Gastrocnemius medialis (tissue), 4 donors: ENCODE data around the gene GALNT2. TPM values are rescaled to one million over a fixed set of nuclear protein-coding genes. Genes with fewer than 3 reads are reported as not detected.

Source experiments
- ATAC-seq, 2 donors: fragments of 150-250 bp; one replicate each; pipeline ENCODE4 v1.9.1; 2016
- DNase-seq, 2 donors: peaks; one replicate each; pipeline ENCODE4 v3.0.0-alpha.2; 2019
- H3K27ac ChIP-seq, 4 donors: fragments of 200-600 bp; sonication (generic); 1 replicate in 1 of 4; 2 replicates in 3 of 4; pipeline ENCODE4 v1.5.1; 2016 to 2018; ENCODE audit warnings: mild to moderate bottlenecking in 2 of 4, moderate library complexity in 1 of 4
- H3K27me3 ChIP-seq, 3 donors: fragments of 200-600 bp; sonication (generic) in 2 of 3; 1 replicate in 1 of 3; 2 replicates in 2 of 3; pipeline versions ENCODE4 v1.5.1 to v1.6.0; 2016 to 2019; ENCODE audit warnings: mild to moderate bottlenecking in 1 of 3, moderate library complexity in 1 of 3
- H3K36me3 ChIP-seq, 2 donors: fragments of 200-600 bp; sonication (generic) in 1 of 2; one replicate each; pipeline ENCODE4 v1.5.1; 2017 to 2018
- H3K4me1 ChIP-seq, 2 donors: fragments of 200-600 bp; sonication (generic) in 1 of 2; one replicate each; pipeline ENCODE4 v1.5.1; 2016 to 2017; ENCODE audit warnings: mild to moderate bottlenecking in 2 of 2
- H3K4me3 ChIP-seq, 4 donors: fragments of 200-600 bp; sonication (generic) in 3 of 4; 1 replicate in 1 of 4; 2 replicates in 3 of 4; pipeline ENCODE4 v1.5.1; 2016 to 2019; ENCODE audit warnings: mild to moderate bottlenecking in 2 of 4
- H3K9me3 ChIP-seq, 3 donors: fragments of 200-600 bp; sonication (generic) in 2 of 3; 1 replicate in 1 of 3; 2 replicates in 2 of 3; pipeline ENCODE4 v1.5.1; 2016 to 2019
- POLR2A ChIP-seq, 2 donors: fragments of 450-650 bp; IDR thresholded peaks; one replicate each; pipeline ENCODE4 v1.6.1; 2017; ENCODE audit warnings: antibody characterized with exemption in 2 of 2, mild to moderate bottlenecking in 2 of 2, moderate library complexity in 2 of 2
- in situ Hi-C, 4 donors: fragments of 200-750 bp; cut with MboI; loops; one replicate each; pipeline versions ENCODE4 v1.15.0 to v1.8.0; 2017; ENCODE audit warnings: low sequenced_read_pairs in 4 of 4
- intact Hi-C: fragments of 100-400 bp; cut with DNase I; formaldehyde crosslinking; loops from one replicate; pipeline ENCODE4 v1.15.1; 2023; ENCODE audit warnings: low total_unique reads
- total RNA-seq, 4 donors: library from RNA; depleted of rRNA; stranded (reverse); fragments of >200 nt; gene quantifications; one replicate each; pipeline versions ENCODE4 v1.1.0 to v1.2.3, GENCODE V29; 2016
- TF ChIP-seq, protein P1 (sequence below), 5 experiments: fragments of 450-650 bp in 3 of 5; fragments of 200-600 bp in 2 of 5; sonication (generic) in 2 of 5; IDR thresholded peaks in 4 of 5; conservative IDR thresholded peaks in 1 of 5; 1 replicate in 4 of 5; 2 replicates in 1 of 5; pipeline ENCODE4 v1.5.1; 2016 to 2019; ENCODE audit warnings: antibody characterized with exemption in 5 of 5, mild to moderate bottlenecking in 3 of 5, moderate library complexity in 3 of 5

The GALNT2 gene
- total RNA-seq, 4 donors from 2014 or later = 73.7 to 106 (median 78.3) TPM

DNA sequence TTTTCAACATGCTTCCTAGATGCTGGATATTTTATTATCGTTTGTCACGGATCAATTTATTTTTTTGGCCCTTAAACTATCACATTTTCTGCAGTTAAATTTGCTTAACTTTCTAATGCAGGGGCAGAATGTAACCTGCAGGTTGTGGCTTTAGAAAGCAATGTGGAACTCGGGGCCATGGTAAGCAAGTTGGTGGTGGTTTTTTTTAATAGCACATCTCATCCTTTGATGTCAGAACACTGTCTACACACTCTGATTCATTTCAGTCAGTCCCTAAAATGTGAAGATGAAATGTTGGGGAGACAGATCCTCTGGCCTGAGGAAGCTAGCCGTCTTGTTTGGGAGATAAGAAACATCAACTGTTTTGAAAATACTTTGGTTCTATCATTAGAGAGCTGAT lies 89.5 kb downstream of the GALNT2 start:
- H3K27ac ChIP-seq = peak overlapping the region; percentile 80 to 91 (median 82)
- intact Hi-C loops = loop anchor here (5.0 kb wide), 1 partner anchor 61 kb away; no protein-coding TSS in a partner anchor

DNA sequence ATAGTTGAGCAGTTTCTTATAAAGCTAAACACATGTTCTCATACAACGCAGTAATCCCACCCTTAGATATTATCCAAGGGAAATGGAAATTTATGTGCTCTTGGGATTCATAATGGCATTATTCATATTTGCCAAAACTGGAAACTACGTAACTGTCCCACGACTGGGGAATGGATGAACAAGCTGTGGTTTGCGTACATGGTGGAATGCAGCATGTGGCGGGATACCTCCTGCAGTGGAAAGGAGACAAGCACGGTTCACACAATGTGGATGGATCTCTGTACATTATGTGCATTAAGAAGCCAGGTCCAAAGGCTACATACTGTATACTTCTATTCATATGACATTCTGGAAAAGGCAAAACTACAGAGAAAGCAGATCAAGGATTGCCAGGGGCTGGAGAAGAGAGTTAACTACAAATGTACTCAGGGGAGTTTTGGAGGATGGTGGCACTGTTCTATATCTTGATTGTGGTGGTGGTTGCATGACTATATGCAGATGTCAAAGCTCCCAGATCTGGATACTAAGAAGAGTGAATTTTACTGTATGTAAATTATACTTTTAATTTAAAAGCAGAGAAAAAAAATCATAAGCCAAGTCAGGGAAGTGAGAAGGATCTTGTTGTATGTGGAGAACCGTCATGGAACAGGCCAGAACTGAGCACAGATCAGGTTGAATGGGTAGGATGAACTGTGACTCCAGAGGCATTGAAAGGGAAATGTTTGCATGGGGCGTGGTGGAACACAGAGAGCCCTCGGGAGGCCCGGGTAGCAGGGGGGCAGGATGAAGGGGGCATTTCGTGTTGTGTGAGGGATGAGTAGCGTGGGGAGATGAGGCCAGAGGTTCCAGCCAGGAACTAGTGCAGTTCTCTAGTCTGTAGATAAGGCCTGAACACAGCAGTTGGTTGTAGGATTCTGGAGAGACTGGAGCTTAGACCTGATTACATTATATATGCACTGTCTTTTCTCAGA lies 90.7 kb downstream of the GALNT2 start:
- Histone ChIP-seq H3K9me3 (no peaks in the 10 kb centered on the region), H3K27me3 (no peaks in the 10 kb centered on the region), H3K27ac (peak overlapping the region; percentile 81 to 91 (median 82)), H3K4me1 (peaks cover 81 to 98% of the 10 kb centered on the region in 2 donors), H3K4me3 (no peak overlapping the region), H3K36me3 (no peaks in the 10 kb centered on the region)
- TF ChIP-seq, protein P1, sequence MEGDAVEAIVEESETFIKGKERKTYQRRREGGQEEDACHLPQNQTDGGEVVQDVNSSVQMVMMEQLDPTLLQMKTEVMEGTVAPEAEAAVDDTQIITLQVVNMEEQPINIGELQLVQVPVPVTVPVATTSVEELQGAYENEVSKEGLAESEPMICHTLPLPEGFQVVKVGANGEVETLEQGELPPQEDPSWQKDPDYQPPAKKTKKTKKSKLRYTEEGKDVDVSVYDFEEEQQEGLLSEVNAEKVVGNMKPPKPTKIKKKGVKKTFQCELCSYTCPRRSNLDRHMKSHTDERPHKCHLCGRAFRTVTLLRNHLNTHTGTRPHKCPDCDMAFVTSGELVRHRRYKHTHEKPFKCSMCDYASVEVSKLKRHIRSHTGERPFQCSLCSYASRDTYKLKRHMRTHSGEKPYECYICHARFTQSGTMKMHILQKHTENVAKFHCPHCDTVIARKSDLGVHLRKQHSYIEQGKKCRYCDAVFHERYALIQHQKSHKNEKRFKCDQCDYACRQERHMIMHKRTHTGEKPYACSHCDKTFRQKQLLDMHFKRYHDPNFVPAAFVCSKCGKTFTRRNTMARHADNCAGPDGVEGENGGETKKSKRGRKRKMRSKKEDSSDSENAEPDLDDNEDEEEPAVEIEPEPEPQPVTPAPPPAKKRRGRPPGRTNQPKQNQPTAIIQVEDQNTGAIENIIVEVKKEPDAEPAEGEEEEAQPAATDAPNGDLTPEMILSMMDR (IDR thresholded peaks at IDR 0.05 in 4 of 5, conservative IDR thresholded peaks at IDR 0.05 in 1 of 5) = no peak
- no peak for TF ChIP-seq POLR2A (IDR thresholded peaks at IDR 0.05)
- ATAC-seq (peak in 1 of 2 donors; percentile 13), DNase-seq (no peak)
- intact Hi-C loops = loop anchor here (2.0 to 5.0 kb wide), 2 partner anchors 60 to 85 kb away; no protein-coding TSS in a partner anchor
- in situ Hi-C loops = no loop called here

More for the DNA sequence above, 89.5 kb downstream of the GALNT2 start:
- TF ChIP-seq, protein P1 (IDR thresholded peaks at IDR 0.05 in 4 of 5, conservative IDR thresholded peaks at IDR 0.05 in 1 of 5) = no peak
- no peak for TF ChIP-seq POLR2A (IDR thresholded peaks at IDR 0.05)
- Histone ChIP-seq H3K36me3 (no peaks in the 10 kb centered on the region), H3K4me1 (peaks cover 74 to 90% of the 10 kb centered on the region in 2 donors), H3K27me3 (no peaks in the 10 kb centered on the region), H3K4me3 (no peak overlapping the region), H3K9me3 (no peaks in the 10 kb centered on the region)
- no peak for DNase-seq
- ATAC-seq = no peak
- in situ Hi-C loops = no loop called here

DNA sequence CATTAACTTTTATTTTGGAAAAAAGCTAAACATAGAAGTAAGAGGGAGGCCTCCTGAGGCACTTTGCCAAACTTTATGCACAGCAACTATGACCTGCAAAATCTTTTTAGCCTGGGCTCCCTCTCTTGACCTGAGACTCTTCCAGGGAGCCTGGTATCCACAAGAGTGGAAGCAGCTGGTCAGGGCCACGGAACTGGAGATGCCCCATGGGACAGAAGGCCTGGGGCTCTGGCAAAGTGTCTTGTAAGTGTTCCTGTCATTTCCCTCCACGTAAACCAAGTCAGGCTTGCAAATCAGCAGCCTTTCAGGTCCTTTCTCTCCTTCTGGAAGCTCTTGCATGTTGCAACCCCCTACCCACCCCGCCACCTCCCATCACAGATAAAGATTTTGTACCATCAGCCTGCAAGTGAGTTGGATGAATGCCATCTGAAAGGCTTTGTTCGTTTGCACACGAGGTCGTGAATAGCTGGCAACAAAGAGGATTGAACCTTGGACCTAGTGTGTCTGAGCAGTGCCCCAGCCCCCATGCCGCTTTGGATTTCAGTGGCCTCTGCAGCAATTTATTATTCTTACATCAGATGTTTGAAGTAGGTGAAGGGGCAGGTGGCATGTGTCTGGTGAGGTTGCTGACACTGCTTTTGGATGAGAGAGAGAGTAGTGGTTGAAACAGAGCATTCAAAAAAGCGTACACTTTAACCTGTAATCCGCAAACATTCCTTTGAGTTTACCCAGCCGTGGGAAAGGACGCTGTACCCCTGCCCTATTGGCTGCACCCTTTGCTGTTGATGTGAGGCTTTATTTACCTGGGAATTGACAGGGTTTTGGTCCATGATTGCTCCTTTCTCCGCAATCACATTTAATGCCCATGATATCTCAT lies 91.6 kb downstream of the GALNT2 start:
- H3K36me3 ChIP-seq = no peaks in the 10 kb centered on the region
- H3K4me1 ChIP-seq = peaks cover 87 to 100% of the 10 kb centered on the region in 2 donors
- in situ Hi-C loops = no loop called here
- H3K27me3 ChIP-seq = no peaks in the 10 kb centered on the region
- TF ChIP-seq POLR2A (IDR thresholded peaks at IDR 0.05) = no peak
- TF ChIP-seq, protein P1 (IDR thresholded peaks at IDR 0.05 in 4 of 5, conservative IDR thresholded peaks at IDR 0.05 in 1 of 5) = no peak
- DNase-seq (peak; percentile 50 to 86), ATAC-seq (peak; percentile 52 to 73)
- intact Hi-C loops = loop anchor here (2.0 to 5.0 kb wide), 2 partner anchors 59 to 86 kb away; no protein-coding TSS in a partner anchor
- no peaks in the 10 kb centered on the region for H3K9me3 ChIP-seq
- peak overlapping the region; percentile 81 to 91 (median 82) for H3K27ac ChIP-seq
- H3K4me3 ChIP-seq = no peak overlapping the region

DNA sequence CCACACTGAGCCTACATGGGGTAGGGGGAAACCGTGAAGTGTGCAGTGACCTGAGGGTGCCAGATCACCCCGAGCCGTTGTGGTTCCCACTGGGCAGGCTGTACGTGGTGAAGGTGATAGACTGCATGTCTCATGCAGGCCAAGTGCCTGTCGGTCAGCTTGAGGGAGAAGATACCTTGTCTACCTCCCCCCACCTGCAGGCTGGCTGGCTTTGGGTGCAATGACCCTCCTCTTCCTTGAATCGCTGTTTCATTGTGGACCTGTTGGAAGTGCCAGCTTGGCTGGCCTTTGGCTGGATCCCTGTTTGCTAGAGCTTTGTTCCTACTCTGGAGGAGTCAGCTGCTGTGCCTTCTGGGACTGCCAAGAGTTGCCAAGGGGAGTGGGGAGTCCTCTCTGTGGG lies 92.5 kb downstream of the GALNT2 start:
- ATAC-seq = peak in 1 of 2 donors; percentile 6
- peak in 1 of 2 donors; percentile 66 for DNase-seq
- H3K36me3 ChIP-seq = no peaks in the 10 kb centered on the region
- H3K4me3 ChIP-seq = no peak overlapping the region
- H3K27ac ChIP-seq = peak overlapping the region; percentile 81 to 91 (median 82)
- H3K27me3 ChIP-seq = no peaks in the 10 kb centered on the region
- H3K4me1 ChIP-seq = peaks cover 85 to 98% of the 10 kb centered on the region in 2 donors
- H3K9me3 ChIP-seq = no peaks in the 10 kb centered on the region
- intact Hi-C loops = loop anchor here (2.0 to 5.0 kb wide), 2 partner anchors 58 to 87 kb away; no protein-coding TSS in a partner anchor
- no peak for TF ChIP-seq POLR2A (IDR thresholded peaks at IDR 0.05)
- TF ChIP-seq, protein P1 (IDR thresholded peaks at IDR 0.05 in 4 of 5, conservative IDR thresholded peaks at IDR 0.05 in 1 of 5) = no peak
- in situ Hi-C loops = no loop called here
